CD4-positive, alpha-beta T cell treated with Interleukin-15 for 4 hours (primary cell): ENCODE results near the gene SLC38A10.
"Not testable (repeated sequence)": the region's sequence is repeated elsewhere in the genome, so short reads cannot be mapped to it uniquely, and the experiment has no call there.

Experiments used
- DNase-seq: peaks from one replicate; pipeline ENCODE4 v3.0.0-alpha.2; 2020; ENCODE audit warnings: low spot score

The SLC38A10 gene

GRCh38 chr17:81312624-81313325 lies 17.7 kb upstream of the SLC38A10 start:
- DNase-seq = no peak

DNA sequence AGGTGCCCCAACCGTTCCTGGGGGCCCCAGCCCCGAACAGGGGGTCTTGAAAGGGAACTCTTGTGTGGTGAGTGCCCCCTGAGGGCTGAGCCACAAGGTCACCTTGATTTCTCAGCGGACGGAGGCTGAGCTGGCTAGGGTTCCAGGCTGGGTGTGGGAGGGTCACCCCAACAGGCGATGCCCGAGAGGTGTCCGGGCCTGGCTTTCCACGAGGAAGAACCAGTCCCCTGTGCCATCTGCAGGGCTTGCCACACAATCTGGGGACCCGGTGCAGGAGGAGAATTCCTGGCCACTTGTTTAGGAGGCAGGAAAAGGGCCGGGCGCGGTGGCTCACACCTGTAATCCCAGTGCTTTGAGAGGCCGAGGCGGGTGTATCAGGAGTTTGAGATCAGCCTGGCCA lies 16.8 kb upstream of the SLC38A10 start:
- DNase-seq = no peak

DNA sequence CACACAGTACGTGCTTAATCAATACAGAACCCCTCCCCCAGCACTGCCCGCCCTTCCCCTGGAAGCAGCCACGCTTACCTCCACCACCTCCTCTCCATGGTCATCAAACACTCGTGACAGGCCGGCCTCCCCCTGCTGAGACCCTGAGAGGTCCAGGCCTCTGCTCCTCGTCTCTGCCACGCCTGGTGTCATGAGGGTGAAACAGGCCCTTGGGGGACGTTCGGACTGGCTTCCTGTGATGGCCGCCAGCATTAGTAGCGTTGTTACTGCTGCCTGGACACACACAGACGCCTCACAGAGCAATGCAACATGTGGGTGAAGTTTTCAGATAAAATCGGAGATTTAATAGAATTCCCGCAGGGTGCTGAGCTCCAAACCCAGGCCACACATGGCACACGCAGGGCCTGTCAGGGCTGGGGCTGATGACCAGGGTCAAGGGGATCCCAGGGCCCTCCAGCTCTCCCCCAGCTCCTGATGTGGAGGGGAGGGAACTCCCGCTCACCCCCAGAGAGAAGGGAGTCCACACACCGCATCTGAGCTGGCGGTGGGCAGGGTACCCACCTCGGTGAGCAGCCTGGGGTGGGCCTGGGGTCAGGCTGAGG lies 15.9 kb upstream of the SLC38A10 start:
- DNase-seq = no peak

DNA sequence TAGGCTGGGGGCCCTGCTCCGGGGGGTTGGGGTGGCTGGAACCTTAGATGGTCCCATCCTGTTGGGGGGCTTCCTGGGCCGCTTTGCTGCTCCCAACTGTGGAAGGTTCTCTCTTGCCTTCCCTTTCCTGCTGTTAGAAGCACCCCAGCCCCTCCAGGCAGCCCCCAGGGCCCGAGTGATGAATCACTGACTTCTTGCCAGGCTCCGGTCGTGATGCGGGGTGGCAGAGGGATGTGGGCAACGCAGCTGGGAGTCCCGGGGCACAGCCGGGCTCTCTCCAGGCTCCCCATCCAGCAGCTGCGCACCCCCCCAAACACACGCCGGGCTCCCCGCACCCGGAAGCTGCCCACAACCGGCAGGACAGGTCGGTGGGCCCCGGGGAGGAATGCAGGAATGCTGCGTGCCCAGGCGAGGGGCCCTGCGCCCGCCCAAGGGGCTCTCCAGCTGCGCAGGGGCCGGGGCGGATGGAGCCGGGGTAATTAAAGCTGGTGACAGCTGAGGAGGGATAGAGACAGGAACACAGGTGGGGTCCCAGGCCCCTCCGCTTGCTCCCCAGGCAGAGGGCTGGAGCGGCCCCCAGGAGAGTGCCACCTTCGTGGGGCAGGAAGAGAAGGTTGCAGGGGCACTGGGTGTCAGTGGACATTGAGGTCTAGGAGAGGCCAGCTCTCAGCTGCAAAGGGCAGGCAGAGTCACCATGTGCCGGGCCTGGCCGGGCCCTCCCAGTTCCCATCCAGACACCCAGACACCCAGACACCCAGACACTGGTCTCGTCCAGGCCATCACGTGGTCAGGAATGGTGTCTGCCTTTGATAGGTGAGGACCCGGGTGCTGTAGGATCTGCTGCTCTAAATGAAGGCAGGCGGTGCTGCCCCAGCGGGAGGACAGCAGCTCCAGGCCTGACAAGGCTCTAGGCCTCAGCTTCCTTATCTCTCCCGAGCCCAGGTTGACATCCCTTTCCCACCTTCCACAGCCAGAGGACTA lies 15.0 kb upstream of the SLC38A10 start:
- no peak for DNase-seq

DNA sequence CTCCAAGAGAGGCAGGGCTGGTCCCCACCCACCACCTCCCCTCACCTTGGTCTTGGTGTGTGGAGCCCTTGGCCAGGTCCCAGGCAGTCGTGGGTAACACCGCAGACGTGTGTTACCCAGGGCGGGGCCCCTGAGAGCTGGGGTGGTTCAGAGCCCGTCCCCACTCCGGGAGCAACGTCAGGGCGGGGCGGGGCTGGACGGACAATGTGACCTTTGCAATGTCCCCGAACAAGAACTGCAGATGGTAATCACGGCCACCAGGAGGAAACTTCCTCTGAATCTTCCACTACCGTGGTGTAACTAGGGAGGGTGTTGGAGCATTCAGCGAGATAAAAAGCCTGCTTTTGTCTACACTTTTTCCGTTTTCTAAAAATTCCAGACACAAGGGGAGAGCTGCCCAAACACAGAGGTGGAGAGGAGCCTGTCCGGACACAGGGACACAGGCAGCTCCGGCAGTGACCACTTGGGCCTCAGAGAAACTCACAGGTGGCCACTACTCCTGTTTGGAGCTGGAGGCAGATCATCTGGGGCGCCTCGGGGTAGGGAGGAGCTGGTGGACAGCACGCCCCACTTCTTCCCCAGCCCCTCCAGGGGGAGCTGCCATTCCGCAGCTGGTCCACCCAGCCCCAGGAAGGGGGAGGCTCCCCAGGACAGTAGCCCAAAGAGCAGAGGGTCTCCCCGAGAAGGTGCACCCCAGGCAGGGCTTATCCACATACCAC lies 14.2 kb upstream of the SLC38A10 start:
- peak; percentile 19 for DNase-seq

GRCh38 chr17:81308784-81309139 lies 13.7 kb upstream of the SLC38A10 start:
- not testable (repeated sequence) for DNase-seq

DNA sequence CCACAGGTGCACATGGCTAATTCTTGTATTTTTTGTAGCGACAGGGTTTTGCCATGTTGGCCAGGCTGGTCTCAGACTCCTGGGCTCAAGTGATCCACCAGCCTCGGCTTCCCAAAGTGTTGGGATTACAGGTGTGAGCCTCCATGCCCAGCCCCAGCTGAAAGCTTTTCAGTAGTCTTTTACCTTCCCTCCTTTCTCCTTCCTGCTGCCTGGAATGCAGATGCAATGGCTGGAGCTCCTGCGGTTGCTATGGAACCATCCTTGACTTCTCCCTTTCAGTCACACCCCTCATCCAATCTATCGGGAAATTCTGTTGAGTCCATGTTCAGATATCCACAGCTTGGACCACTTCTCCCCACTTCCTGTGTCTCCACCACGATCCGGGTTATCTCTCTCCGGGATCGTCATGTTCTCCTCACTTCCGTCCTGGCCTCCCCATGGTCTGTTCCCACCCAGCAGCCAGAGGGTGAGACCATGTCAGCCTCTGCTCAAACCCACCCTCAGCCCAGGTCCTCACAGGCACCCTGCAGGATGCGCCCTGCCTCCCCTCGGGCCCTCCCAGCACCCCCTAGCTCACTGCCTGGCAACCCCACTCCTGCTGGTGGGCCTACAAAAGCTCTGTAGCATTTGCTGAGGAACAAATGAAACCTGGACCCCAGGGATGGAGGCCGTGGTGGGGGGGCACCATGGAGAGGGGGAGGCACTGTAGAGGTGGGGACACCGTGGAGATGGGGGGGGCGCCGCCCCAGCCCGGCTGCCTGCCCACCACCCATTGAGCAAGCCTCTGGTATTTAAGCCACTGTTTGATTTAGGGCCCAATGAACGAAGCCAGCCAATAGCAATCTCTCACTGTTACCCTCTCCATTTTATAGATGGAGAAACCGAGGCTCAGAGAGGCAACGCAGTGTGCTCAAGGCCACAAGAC lies 12.8 kb upstream of the SLC38A10 start:
- DNase-seq = no peak

DNA sequence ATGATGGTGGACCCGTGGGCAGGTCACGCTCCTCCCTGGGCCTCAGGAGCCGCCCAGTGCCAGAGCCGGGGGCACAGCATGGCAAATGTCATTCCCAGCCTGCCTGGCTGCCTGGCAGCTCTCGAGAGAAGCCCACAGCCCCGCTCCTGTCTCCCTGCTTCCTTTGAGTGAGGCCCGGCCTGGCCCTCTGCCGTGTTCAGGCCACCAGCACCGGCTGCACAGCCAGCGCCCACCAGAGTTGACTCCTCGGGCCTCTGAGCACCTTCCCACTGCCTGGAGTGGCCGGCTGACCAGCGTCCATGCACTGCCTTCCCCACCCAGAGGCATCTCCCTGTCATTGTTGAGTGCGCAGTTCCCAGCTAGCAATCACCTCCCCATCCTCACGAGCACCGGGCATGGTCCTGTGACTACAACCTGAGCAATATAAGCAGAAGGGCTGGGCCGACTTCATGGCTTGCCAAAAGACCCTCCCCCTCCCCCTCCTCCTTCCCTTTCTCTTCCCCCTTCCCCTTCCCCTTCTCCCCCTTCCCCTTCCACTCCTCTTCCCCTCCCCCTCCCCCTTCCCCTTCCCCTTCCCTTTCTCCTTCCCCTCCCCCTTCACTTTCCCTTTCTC lies 11.9 kb upstream of the SLC38A10 start:
- DNase-seq = no peak

GRCh38 chr17:81306491-81306890 lies 11.4 kb upstream of the SLC38A10 start:
- no peak for DNase-seq

DNA sequence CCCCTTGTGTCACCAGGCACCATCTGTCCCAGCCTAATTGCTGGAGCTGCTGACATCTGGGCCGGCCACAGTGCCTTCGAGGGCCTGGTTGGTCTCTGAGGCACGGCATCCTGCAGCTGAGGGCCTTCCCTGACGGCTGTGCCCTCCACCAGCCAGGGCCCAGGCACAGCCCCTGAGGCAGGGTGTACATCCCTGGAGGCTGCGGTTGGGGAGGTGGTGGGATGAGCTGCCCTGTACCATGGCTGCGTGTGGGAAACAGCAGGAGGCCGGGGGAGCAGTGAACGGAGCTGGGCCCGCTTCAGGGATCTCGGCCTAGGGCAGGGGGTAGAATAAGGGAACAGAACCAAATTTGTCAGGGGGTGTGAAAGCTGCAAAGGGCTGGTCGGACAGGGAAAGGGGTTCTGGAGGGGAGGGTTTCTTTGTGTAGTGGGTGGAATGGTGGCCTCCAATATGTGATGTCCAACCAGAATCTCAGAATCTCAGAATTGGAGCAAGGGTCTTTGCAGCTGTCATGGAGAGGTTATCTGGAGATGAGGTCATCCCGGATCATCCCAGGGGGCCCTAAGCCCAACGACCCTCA lies 10.0 kb upstream of the SLC38A10 start:
- no peak for DNase-seq

DNA sequence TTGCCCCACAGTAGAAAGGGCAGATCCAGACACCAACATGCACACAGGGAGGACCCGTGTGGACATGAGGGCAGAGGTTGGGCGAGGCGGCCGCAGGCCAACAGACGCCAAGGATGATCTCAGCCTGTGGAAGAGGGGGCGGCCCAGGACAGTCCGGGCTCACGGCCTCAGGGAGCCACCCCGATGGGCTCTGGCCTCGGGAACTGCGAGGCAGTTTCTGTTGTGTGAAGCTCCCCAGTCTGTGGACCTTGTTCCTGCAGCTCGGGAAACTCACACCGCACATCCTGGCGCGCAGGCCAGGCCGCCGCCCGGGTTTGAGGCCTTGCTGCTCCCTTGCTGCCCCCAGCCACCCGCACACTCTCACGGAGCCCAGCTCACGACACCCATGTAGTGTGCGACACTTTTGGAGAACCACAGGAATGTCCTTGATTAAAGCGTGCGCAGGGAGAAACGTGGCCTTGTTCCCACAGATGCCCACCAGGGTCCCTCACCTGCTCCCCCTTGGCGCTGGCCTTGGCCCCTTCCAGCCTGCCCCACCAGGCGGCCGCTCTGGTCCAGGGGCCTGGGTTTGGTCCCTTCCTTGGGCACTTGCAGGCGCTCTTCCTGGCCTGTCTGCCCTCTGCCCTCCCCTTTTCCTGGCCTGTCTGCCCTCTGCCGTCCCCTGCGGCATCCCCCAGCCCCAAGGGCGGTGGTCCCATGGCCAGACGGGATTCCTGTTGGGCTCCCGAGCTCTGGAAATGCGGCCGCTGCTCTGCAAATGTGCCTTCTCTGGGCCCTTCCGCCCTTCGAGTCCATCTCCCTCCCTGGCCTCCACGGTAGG lies 9.3 kb upstream of the SLC38A10 start:
- no peak for DNase-seq

DNA sequence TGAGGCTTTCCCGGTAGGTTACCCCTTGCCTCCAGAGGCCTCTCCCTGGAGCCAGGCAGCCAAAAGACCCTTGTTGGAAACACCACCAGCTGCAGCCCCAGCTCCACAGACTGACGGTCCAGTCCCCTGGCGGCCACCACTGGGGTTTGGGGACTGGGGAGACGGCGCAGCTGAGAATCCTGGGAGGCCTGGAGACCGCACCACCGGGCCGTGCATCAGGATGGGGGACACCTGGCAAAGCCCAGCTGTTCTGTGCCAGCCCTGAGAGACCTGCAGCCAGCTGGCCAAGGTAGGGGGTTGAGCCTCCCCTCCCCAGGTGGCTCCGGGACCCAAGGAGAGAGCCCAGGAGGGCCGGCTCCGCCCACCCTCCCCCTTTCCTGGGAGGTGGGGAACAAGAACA lies 8.3 kb upstream of the SLC38A10 start:
- DNase-seq = no peak

DNA sequence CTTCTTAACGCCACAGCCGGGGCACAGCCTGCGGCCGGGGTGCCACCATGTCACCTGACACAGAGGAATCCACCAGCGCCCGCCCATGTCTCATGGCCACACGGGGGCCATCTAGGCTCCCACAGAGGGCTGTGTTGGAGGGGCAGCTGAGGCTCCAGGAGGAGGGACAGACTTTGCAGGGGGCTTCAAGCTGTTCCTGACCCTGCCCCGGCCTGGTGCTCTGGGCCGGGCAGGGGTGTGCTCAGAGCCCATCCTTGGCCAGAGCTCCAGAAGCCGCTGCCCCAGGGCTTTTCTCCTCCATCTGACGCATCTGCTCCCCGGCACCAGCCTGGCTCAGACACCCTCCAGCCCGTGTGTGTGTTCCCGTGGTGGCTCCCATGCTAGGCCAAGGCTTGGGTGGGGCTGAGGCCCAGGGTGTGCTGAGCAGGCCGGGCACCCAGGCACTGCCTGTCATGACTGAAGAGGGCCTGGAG lies 7.8 kb upstream of the SLC38A10 start:
- DNase-seq = no peak

- DNase-seq = no peak
Observed at GRCh38 chr17:81302324-81302723, 7.2 kb upstream of the SLC38A10 start.

GRCh38 chr17:81301195-81302144 lies 6.4 kb upstream of the SLC38A10 start:
- no peak for DNase-seq

DNA sequence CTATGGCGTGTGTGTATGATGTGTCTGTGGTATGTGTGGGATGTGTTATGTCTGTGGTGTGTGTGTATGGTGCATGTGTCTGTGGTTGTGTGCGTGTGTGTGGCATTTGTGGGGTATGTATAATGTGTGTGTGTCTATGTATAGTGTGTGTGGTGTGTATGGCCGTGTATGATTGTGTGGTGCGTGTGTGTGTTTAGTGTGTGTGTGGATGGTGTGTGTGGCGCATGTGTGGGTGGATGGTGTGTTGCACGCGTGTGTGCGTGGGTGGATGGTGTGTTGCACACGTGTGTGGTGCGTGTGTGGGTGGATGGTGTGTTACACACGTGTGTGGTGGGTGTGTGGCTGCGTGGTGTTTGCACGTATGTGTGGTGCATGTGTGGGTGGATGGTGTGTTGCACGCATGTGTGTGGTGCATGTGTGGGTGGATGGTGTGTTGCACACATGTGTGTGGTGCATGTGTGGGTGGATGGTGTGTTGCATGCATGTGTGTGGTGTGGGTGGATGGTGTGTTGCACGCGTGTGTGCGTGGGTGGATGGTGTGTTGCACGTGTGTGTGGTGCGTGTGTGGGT lies 5.6 kb upstream of the SLC38A10 start:
- no peak for DNase-seq

- DNase-seq = no peak
Observed at GRCh38 chr17:81299846-81300585, 4.9 kb upstream of the SLC38A10 start.
